ENCODE results near the gene CDKN1A. TPM values are rescaled to one million over a fixed set of nuclear protein-coding genes. Genes with fewer than 3 reads are reported as not detected.

Gene CDKN1A
- total and polyA plus RNA-seq, 2 donors from 2014 or later, result 46.4 to 66.2 TPM

- Histone ChIP-seq H3K27ac (ENCODE audit: low read depth in 2 of 2, low read length in 2 of 2) (no peak overlapping the region), H3K4me1 (ENCODE audit: control insufficient read depth in 2 of 3, insufficient read depth in 2 of 3, low read depth in 1 of 3, low read length in 3 of 3) (peaks cover 0 to 9% (median 7%) of the 10 kb centered on the region in 3 donors), H3K4me3 (ENCODE audit: low read length in 3 of 3) (no peak overlapping the region), H3K36me3 (ENCODE audit: control insufficient read depth in 2 of 3, insufficient read depth in 3 of 3, low read length in 3 of 3) (no peaks in the 10 kb centered on the region), H3K9me3 (ENCODE audit: control insufficient read depth in 2 of 3, insufficient read depth in 1 of 3, low read length in 3 of 3) (no peaks in the 10 kb centered on the region), H3K27me3 (ENCODE audit: control insufficient read depth, insufficient read depth, low read length) (no peaks in the 10 kb centered on the region), H3K9ac (ENCODE audit: low read length in 3 of 3) (no peak overlapping the region)
- no peak for TF ChIP-seq CTCF (IDR thresholded peaks at IDR 0.05; ENCODE audit: borderline replicate concordance, extremely low read depth, insufficient read depth)
- no peak for FAIRE-seq
- DNase-seq, result peak in 1 of 5 donors; percentile 34
- intact Hi-C loops (cut with DNase I), result no loop called here
These were observed 34.5 kb upstream of the CDKN1A start for GRCh38 chr6:36643977-36644376.

GRCh38 chr6:36649086-36649485 is 29.4 kb upstream of the CDKN1A start:
- Histone ChIP-seq H3K9ac (ENCODE audit: low read length in 3 of 3) (no peak overlapping the region), H3K27me3 (ENCODE audit: control insufficient read depth, insufficient read depth, low read length) (no peaks in the 10 kb centered on the region), H3K9me3 (ENCODE audit: control insufficient read depth in 2 of 3, insufficient read depth in 1 of 3, low read length in 3 of 3) (no peaks in the 10 kb centered on the region), H3K36me3 (ENCODE audit: control insufficient read depth in 2 of 3, insufficient read depth in 3 of 3, low read length in 3 of 3) (no peaks in the 10 kb centered on the region), H3K4me1 (ENCODE audit: control insufficient read depth in 2 of 3, insufficient read depth in 2 of 3, low read depth in 1 of 3, low read length in 3 of 3) (no peaks in the 10 kb centered on the region), H3K27ac (ENCODE audit: low read depth in 2 of 2, low read length in 2 of 2) (no peak overlapping the region), H3K4me3 (ENCODE audit: low read length in 3 of 3) (no peak overlapping the region)
- DNase-seq (peak in 1 of 5 donors; percentile 3), FAIRE-seq (no peak)
- no peak for TF ChIP-seq CTCF (IDR thresholded peaks at IDR 0.05; ENCODE audit: borderline replicate concordance, extremely low read depth, insufficient read depth)
- intact Hi-C loops (cut with DNase I), result no loop called here

- Histone ChIP-seq H3K36me3 (ENCODE audit: control insufficient read depth in 2 of 3, insufficient read depth in 3 of 3, low read length in 3 of 3) (no peaks in the 10 kb centered on the region), H3K27me3 (ENCODE audit: control insufficient read depth, insufficient read depth, low read length) (no peaks in the 10 kb centered on the region), H3K4me1 (ENCODE audit: control insufficient read depth in 2 of 3, insufficient read depth in 2 of 3, low read depth in 1 of 3, low read length in 3 of 3) (no peaks in the 10 kb centered on the region), H3K9me3 (ENCODE audit: control insufficient read depth in 2 of 3, insufficient read depth in 1 of 3, low read length in 3 of 3) (no peaks in the 10 kb centered on the region), H3K27ac (ENCODE audit: low read depth in 2 of 2, low read length in 2 of 2) (no peak overlapping the region), H3K9ac (ENCODE audit: low read length in 3 of 3) (no peak overlapping the region), H3K4me3 (ENCODE audit: low read length in 3 of 3) (no peak overlapping the region)
- TF ChIP-seq CTCF (IDR thresholded peaks at IDR 0.05; ENCODE audit: borderline replicate concordance, extremely low read depth, insufficient read depth), result no peak
- DNase-seq (peak in 1 of 5 donors; percentile 40), FAIRE-seq (no peak)
- intact Hi-C loops (cut with DNase I), result no loop called here
These were observed 28.6 kb upstream of the CDKN1A start for GRCh38 chr6:36649701-36650484.

Data from kidney (tissue), 14 donors.